ENCODE results near the gene ROBO2.

The ROBO2 gene

GRCh38 chr3:77039606-77040171, at the start of gene ROBO2:
Gene ROBO2, plus strand, starts transcription at chr3:77040099. Its CDS starts 687 bp downstream, at chr3:77040786.
- DNase-seq (ENCODE audit: low spot score): no peak

- no peak for DNase-seq (ENCODE audit: low spot score)
These were observed 49.3 kb upstream of the ROBO2 start for GRCh38 chr3:76990606-76991005.

GRCh38 chr3:76991165-76991564, 48.7 kb upstream of the ROBO2 start:
- DNase-seq (ENCODE audit: low spot score): no peak

- no peak for DNase-seq (ENCODE audit: low spot score)
These were observed 42.2 kb upstream of the ROBO2 start for GRCh38 chr3:76997733-76998132.

- no peak for DNase-seq (ENCODE audit: low spot score)
These were observed 41.3 kb upstream of the ROBO2 start for GRCh38 chr3:76998555-76998954.

- DNase-seq (ENCODE audit: low spot score): no peak
These were observed 38.7 kb upstream of the ROBO2 start for GRCh38 chr3:77001062-77001701.

- no peak for DNase-seq (ENCODE audit: low spot score)
These were observed 25.7 kb upstream of the ROBO2 start for GRCh38 chr3:77014226-77014625.

GRCh38 chr3:77025471-77025870, 14.4 kb upstream of the ROBO2 start:
- DNase-seq (ENCODE audit: low spot score): no peak

GRCh38 chr3:77026904-77027634, 12.8 kb upstream of the ROBO2 start:
- DNase-seq (ENCODE audit: low spot score): no peak

GRCh38 chr3:77028005-77028404, 11.9 kb upstream of the ROBO2 start:
- no peak for DNase-seq (ENCODE audit: low spot score)

- peak; percentile 74 for DNase-seq (ENCODE audit: low spot score)
These were observed 1.4 kb upstream of the ROBO2 start for GRCh38 chr3:77038468-77038929.

- peak; percentile 7 for DNase-seq (ENCODE audit: low spot score)
These were observed 831 bp upstream of the ROBO2 start for GRCh38 chr3:77038930-77039605.

GRCh38 chr3:77040216-77040615, 317 bp downstream of the ROBO2 start:
- peak; percentile 6 for DNase-seq (ENCODE audit: low spot score)

- no peak for DNase-seq (ENCODE audit: low spot score)
These were observed 1.2 kb downstream of the ROBO2 start for GRCh38 chr3:77040926-77041722.

- no peak for DNase-seq (ENCODE audit: low spot score)
These were observed 1.9 kb downstream of the ROBO2 start for GRCh38 chr3:77041811-77042210.

- DNase-seq (ENCODE audit: low spot score): no peak
These were observed 2.4 kb downstream of the ROBO2 start for GRCh38 chr3:77042343-77042742.

- DNase-seq (ENCODE audit: low spot score): no peak
These were observed 3.0 kb downstream of the ROBO2 start for GRCh38 chr3:77042882-77043281.

GRCh38 chr3:77045686-77046085, 5.8 kb downstream of the ROBO2 start:
- DNase-seq (ENCODE audit: low spot score): no peak

- DNase-seq (ENCODE audit: low spot score): no peak
These were observed 8.3 kb downstream of the ROBO2 start for GRCh38 chr3:77048186-77048585.

GRCh38 chr3:77051591-77051990, 11.7 kb downstream of the ROBO2 start:
- DNase-seq (ENCODE audit: low spot score): no peak

- DNase-seq (ENCODE audit: low spot score): no peak
These were observed 12.2 kb downstream of the ROBO2 start for GRCh38 chr3:77052051-77052501.

All from kidney capillary endothelial cell (primary cell).